HG03378 (cell line): ENCODE measurements around the gene MYOD1.

ENCODE experiments used
- ATAC-seq: cut with Tn5 transposase; IDR thresholded peaks from one replicate; pipeline ENCODE4 v1.9.1; 2021; ENCODE audit warnings: mild to moderate bottlenecking, moderate library complexity; ENCODE audit not compliant: unreplicated experiment

The MYOD1 gene

GRCh38 chr11:17748761-17749721 lies 29.7 kb downstream of the MYOD1 start:
- ATAC-seq: no peak

GRCh38 chr11:17750013-17750800 lies 30.8 kb downstream of the MYOD1 start:
- ATAC-seq: no peak

GRCh38 chr11:17750801-17751165 lies 31.4 kb downstream of the MYOD1 start:
- ATAC-seq: no peak

- no peak for ATAC-seq
These were observed 32.2 kb downstream of the MYOD1 start for GRCh38 chr11:17751558-17751957.

- no peak for ATAC-seq
These were observed 32.8 kb downstream of the MYOD1 start for GRCh38 chr11:17752144-17752543.

GRCh38 chr11:17753153-17753552 lies 33.8 kb downstream of the MYOD1 start:
- no peak for ATAC-seq

- ATAC-seq: no peak
These were observed 34.3 kb downstream of the MYOD1 start for GRCh38 chr11:17753641-17754040.

GRCh38 chr11:17755891-17756290 lies 36.5 kb downstream of the MYOD1 start:
- no peak for ATAC-seq

- ATAC-seq: peak; percentile 60
These were observed 41.0 kb downstream of the MYOD1 start for GRCh38 chr11:17760102-17761029.

- ATAC-seq: peak; percentile 68
These were observed 43.1 kb downstream of the MYOD1 start for GRCh38 chr11:17762309-17762974.

GRCh38 chr11:17763244-17763643 lies 43.9 kb downstream of the MYOD1 start:
- no peak for ATAC-seq

- ATAC-seq: no peak
These were observed 44.3 kb downstream of the MYOD1 start for GRCh38 chr11:17763703-17764102.

GRCh38 chr11:17764446-17765218 lies 45.3 kb downstream of the MYOD1 start:
- ATAC-seq: no peak

- no peak for ATAC-seq
These were observed 46.1 kb downstream of the MYOD1 start for GRCh38 chr11:17765356-17766072.

- ATAC-seq: no peak
These were observed 46.6 kb downstream of the MYOD1 start for GRCh38 chr11:17766073-17766359.

GRCh38 chr11:17766590-17766989 lies 47.2 kb downstream of the MYOD1 start:
- ATAC-seq: no peak

- ATAC-seq: no peak
These were observed 48.0 kb downstream of the MYOD1 start for GRCh38 chr11:17767301-17767885.

- no peak for ATAC-seq
These were observed 48.5 kb downstream of the MYOD1 start for GRCh38 chr11:17767914-17768313.

GRCh38 chr11:17768547-17768946 lies 49.2 kb downstream of the MYOD1 start:
- ATAC-seq: no peak
